ENCODE measurements around the gene KLHDC10. TPM values are rescaled to one million over a fixed set of nuclear protein-coding genes. Genes with fewer than 3 reads are reported as not detected.

Gene KLHDC10
- total and polyA plus RNA-seq, 2 of the 13 experiments (the other 11 are each of a cell fraction or from before 2014, with no cell fraction given) = 11.9 to 21.6 TPM

GRCh38 chr7:130069978-130070860, at the start of gene KLHDC10 (continued):
- peak; percentile 47; the same call in 1 of the 2 replicates for TF ChIP-seq ZBTB4 (CRISPR knock-in tag; IDR thresholded peaks at IDR 0.05; ENCODE audit: borderline replicate concordance)
- TF ChIP-seq ZBTB1 (CRISPR knock-in tag; IDR thresholded peaks at IDR 0.05; ENCODE audit: borderline replicate concordance) = no peak
- TF ChIP-seq NR2F2 (IDR thresholded peaks at IDR 0.05; ENCODE audit: borderline replicate concordance, low read depth) = no peak
- no peak; the same call in 1 of the 2 replicates for TF ChIP-seq ZSCAN25 (CRISPR knock-in tag; IDR thresholded peaks at IDR 0.05)
- peak; percentile 91 for TF ChIP-seq TBX2 (CRISPR knock-in tag; IDR thresholded peaks at IDR 0.05; ENCODE audit: borderline replicate concordance)
- peak; percentile 41; the same call in 1 of the 2 replicates for TF ChIP-seq YEATS2 (CRISPR knock-in tag; IDR thresholded peaks at IDR 0.05; ENCODE audit: borderline replicate concordance)
- TF ChIP-seq TSC22D2 (CRISPR knock-in tag; IDR thresholded peaks at IDR 0.05; ENCODE audit: borderline replicate concordance) = 0 out of 2 replicates have a peak, but pooled peaks have one; percentile 49
- no peak for TF ChIP-seq TEAD2 (CRISPR knock-in tag; IDR thresholded peaks at IDR 0.05)
- no peak for TF ChIP-seq SNRNP70 (IDR thresholded peaks at IDR 0.05; ENCODE audit: low read depth, low read length)
- peak; percentile 54; the same call in 1 of the 2 replicates for TF ChIP-seq ZNF790 (CRISPR knock-in tag; IDR thresholded peaks at IDR 0.05; ENCODE audit: borderline replicate concordance)
- no peak for TF ChIP-seq MBNL3 (CRISPR knock-in tag; conservative IDR thresholded peaks at IDR 0.05)
- no peak for TF ChIP-seq NFE2L2 (IDR thresholded peaks at IDR 0.05; ENCODE audit: low read length)
- TF ChIP-seq, protein P1, sequence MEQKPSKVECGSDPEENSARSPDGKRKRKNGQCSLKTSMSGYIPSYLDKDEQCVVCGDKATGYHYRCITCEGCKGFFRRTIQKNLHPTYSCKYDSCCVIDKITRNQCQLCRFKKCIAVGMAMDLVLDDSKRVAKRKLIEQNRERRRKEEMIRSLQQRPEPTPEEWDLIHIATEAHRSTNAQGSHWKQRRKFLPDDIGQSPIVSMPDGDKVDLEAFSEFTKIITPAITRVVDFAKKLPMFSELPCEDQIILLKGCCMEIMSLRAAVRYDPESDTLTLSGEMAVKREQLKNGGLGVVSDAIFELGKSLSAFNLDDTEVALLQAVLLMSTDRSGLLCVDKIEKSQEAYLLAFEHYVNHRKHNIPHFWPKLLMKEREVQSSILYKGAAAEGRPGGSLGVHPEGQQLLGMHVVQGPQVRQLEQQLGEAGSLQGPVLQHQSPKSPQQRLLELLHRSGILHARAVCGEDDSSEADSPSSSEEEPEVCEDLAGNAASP (CRISPR knock-in tag; IDR thresholded peaks at IDR 0.05; ENCODE audit: borderline replicate concordance) = peak; percentile 48; the same call in 1 of the 2 replicates
- TF ChIP-seq ZNF101 (CRISPR knock-in tag; IDR thresholded peaks at IDR 0.05; ENCODE audit: borderline replicate concordance, low read depth) = no peak
- peak; percentile 82; the same call in 1 of the 2 replicates for TF ChIP-seq ZNF564 (CRISPR knock-in tag; IDR thresholded peaks at IDR 0.05)
- peak; percentile 69; the same call in 1 of the 2 replicates for TF ChIP-seq GATAD2A (CRISPR knock-in tag; IDR thresholded peaks at IDR 0.05)
- TF ChIP-seq EED (CRISPR knock-in tag; IDR thresholded peaks at IDR 0.05) = peak; percentile 46; the same call in 1 of the 2 replicates
- TF ChIP-seq BCLAF1 (IDR thresholded peaks at IDR 0.05) = no peak
